Transverse colon (tissue), 4 donors: ENCODE results near the gene NKD2. TPM values are rescaled to one million over a fixed set of nuclear protein-coding genes. Genes with fewer than 3 reads are reported as not detected.

ENCODE experiments used
- DNase-seq: peaks from one replicate; pipeline ENCODE4 v3.0.0-alpha.2; 2019
- H3K27ac ChIP-seq, 4 donors: fragments of 200-600 bp; sonication (generic); 2 replicates each; pipeline ENCODE4 v1.5.1; 2016 to 2018; ENCODE audit warnings: inconsistent platforms in 4 of 4
- H3K27me3 ChIP-seq: fragments of 200-600 bp; sonication (generic); 2 replicates; pipeline ENCODE4 v1.5.1; 2017; ENCODE audit warnings: inconsistent platforms
- H3K36me3 ChIP-seq, 4 donors: fragments of 200-600 bp; sonication (generic); 2 replicates each; pipeline ENCODE4 v1.5.1; 2017 to 2019; ENCODE audit warnings: inconsistent platforms in 4 of 4
- H3K4me1 ChIP-seq, 4 donors: fragments of 200-600 bp; sonication (generic); 2 replicates each; pipeline ENCODE4 v1.5.1; 2017 to 2020; ENCODE audit warnings: inconsistent platforms in 4 of 4
- H3K4me3 ChIP-seq, 4 donors: fragments of 200-600 bp; sonication (generic); 1 replicate in 1 of 4; 2 replicates in 3 of 4; pipeline versions ENCODE4 v1.5.1 to v1.6.1; 2017 to 2019; ENCODE audit warnings: inconsistent platforms in 4 of 4
- H3K9me3 ChIP-seq, 2 donors: fragments of 200-600 bp; sonication (generic); 2 replicates each; pipeline ENCODE4 v1.5.1; 2017 to 2019; ENCODE audit warnings: inconsistent platforms in 2 of 2
- EP300 ChIP-seq: sonication (generic); formaldehyde crosslinking; IDR thresholded peaks from one replicate; pipeline ENCODE4 v1.6.1; 2017; ENCODE audit warnings: antibody characterized with exemption, low read depth
- POLR2A ChIP-seq: fragments of 450-650 bp; IDR thresholded peaks from one replicate; pipeline ENCODE4 v1.6.1; 2016; ENCODE audit warnings: antibody characterized with exemption, mild to moderate bottlenecking, moderate library complexity
- POLR2AphosphoS5 ChIP-seq, 3 donors: sonication (generic); formaldehyde crosslinking; IDR thresholded peaks; one replicate each; pipeline ENCODE4 v1.6.1; 2016; ENCODE audit warnings: antibody characterized with exemption in 3 of 3
- WGBS, 2 donors: methylation state at CpG; one replicate each; pipeline ENCODE4 v1.1.5; 2018; ENCODE audit warnings: low coverage in 1 of 2; 5-methylcytosine and 5-hydroxymethylcytosine counted together
- in situ Hi-C, 4 donors: fragments of 200-750 bp; cut with MboI; loops; one replicate each; pipeline versions ENCODE4 v1.15.0 to v1.15.1; 2017; ENCODE audit warnings: low sequenced_read_pairs in 3 of 4, low pct_ligation_motif_present in 1 of 4, low pct_unique_long_range_greater_than_20kb in 1 of 4
- intact Hi-C: fragments of 100-400 bp; cut with DNase I; formaldehyde crosslinking; loops from one replicate; pipeline ENCODE4 v1.15.1; 2023; ENCODE audit warnings: low total_unique reads
- total RNA-seq, 4 donors: library from RNA; depleted of rRNA; stranded (reverse); fragments of >200 nt; gene quantifications; one replicate each; pipeline ENCODE4 v1.1.0, GENCODE V29; 2016
- TF ChIP-seq, protein P1 (sequence below), 5 experiments: fragments of 200-600 bp in 3 of 5; fragments of 450-650 bp in 2 of 5; sonication (generic) in 3 of 5; IDR thresholded peaks; 1 replicate in 2 of 5; 2 replicates in 3 of 5; pipeline ENCODE4 v1.5.1; 2016 to 2017; ENCODE audit warnings: antibody characterized with exemption in 5 of 5, inconsistent platforms in 3 of 5, mild to moderate bottlenecking in 2 of 5, moderate library complexity in 1 of 5

NKD2 gene
- total RNA-seq, 4 donors from 2014 or later: 0.41 to 0.80 TPM; not detected in 2

DNA sequence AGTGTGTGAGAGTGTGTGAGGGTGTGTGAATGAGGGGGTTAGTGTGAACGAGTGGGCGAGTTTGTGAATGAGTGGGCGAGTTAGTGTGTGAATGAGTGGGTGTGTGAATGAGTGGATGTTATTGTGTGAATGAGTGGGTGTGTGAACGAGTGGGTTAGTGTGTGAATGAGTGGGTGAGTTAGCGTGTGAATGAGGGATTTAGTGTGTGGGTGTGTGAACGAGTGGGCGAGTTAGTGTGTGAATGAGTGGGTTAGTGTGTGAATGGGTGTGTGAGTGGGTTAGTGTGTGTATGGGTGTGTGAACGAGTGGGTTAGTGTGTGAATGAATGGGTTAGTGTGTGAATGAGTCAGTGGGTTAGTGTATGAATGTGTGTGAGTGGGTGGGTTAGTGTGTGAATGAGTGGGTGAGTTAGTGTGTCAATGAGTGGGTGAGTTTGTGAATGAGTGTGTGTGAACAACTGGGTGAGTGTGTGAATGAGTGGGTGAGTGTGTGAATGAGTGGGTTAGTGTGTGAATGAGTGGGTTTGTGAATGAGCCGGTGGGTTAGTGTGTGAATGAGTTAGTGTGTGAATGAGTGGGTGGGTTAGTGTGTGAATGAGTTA, 37.5 kb downstream of the NKD2 start:
- no peaks in the 10 kb centered on the region for H3K9me3 ChIP-seq
- no peaks in the 10 kb centered on the region for H3K27me3 ChIP-seq
- H3K4me3 ChIP-seq: no peak overlapping the region
- intact Hi-C loops (no loop called here), in situ Hi-C loops (no loop called here)
- TF ChIP-seq, protein P1, sequence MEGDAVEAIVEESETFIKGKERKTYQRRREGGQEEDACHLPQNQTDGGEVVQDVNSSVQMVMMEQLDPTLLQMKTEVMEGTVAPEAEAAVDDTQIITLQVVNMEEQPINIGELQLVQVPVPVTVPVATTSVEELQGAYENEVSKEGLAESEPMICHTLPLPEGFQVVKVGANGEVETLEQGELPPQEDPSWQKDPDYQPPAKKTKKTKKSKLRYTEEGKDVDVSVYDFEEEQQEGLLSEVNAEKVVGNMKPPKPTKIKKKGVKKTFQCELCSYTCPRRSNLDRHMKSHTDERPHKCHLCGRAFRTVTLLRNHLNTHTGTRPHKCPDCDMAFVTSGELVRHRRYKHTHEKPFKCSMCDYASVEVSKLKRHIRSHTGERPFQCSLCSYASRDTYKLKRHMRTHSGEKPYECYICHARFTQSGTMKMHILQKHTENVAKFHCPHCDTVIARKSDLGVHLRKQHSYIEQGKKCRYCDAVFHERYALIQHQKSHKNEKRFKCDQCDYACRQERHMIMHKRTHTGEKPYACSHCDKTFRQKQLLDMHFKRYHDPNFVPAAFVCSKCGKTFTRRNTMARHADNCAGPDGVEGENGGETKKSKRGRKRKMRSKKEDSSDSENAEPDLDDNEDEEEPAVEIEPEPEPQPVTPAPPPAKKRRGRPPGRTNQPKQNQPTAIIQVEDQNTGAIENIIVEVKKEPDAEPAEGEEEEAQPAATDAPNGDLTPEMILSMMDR (IDR thresholded peaks at IDR 0.05): no peak
- TF ChIP-seq POLR2AphosphoS5 (IDR thresholded peaks at IDR 0.05) (no peak), EP300 (no peak), POLR2A (no peak)
- DNase-seq: no peak
- H3K27ac ChIP-seq: no peak overlapping the region
- WGBS, 2 donors: 85 to 86% methylated on average over 9 of the region's 9 CpGs
- no peaks in the 10 kb centered on the region for H3K4me1 ChIP-seq
- H3K36me3 ChIP-seq: no peaks in the 10 kb centered on the region

DNA sequence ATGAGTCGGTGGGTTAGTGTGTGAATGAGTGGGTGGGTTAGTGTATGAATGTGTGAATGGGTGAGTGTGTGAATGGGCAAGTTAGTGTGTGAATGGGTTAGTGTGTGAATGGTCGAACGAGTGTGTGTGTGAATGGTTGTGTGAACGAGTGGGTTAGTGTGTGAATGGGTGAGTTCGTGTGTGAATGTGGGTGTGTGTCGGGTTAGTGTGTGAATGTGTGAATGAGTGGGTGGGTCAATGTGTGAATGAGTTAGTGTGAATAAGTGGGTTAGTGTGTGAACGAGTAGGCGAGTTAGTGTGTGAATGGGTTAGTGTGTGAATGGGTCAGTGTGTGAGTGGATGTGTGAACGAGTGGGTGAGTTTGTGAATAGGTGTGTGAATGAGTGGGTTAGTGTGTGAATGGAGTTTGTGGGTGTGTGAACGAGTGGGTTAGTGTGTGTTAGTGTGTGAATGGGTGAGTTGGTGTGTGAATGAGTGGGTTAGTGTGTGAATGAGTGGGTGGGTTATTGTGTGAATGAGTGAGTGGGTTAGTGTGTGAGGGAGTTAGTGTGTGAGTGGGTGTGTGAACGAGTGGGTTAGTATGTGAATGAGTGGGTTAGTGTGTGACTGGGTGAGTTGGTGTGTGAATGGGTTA, 38.8 kb downstream of the NKD2 start:
- Histone ChIP-seq H3K36me3 (no peaks in the 10 kb centered on the region), H3K9me3 (no peaks in the 10 kb centered on the region), H3K4me1 (no peaks in the 10 kb centered on the region), H3K4me3 (no peak overlapping the region), H3K27me3 (no peaks in the 10 kb centered on the region), H3K27ac (no peak overlapping the region)
- intact Hi-C loops: no loop called here
- no peak for DNase-seq
- WGBS, 2 donors: 82 to 85% methylated on average over 10 to 11 of the region's 11 CpGs
- TF ChIP-seq POLR2A (no peak), POLR2AphosphoS5 (IDR thresholded peaks at IDR 0.05) (no peak), EP300 (no peak)
- TF ChIP-seq, protein P1 (IDR thresholded peaks at IDR 0.05): no peak
- in situ Hi-C loops: no loop called here

DNA sequence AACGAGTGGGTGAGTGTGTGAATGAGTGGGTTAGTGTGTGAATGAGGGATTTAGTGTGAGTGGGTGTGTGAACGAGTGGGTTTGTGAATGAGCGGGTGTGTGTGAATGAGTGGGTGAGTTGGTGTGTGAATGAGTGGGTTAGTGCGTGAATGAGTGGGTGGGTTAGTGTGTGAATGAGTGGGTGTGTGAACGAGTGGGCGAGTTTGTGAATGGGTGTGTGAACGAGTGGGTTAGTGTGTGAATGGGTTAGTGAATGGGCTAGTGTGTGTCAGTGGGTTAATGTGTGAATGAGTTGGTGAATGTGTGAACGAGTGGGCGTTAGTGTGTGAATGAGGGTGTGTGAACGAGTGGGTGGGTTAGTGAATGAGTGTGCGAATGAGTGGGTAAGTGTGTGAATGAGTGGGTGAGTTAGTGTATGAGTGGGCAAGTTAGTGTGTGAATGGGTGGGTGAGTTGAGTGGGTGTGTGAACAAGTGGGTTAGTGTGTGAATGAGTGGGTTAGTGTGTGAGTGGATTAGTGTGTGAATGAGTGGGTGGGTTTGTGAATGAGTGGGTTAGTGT, 39.6 kb downstream of the NKD2 start:
- in situ Hi-C loops: no loop called here
- Histone ChIP-seq H3K27me3 (no peaks in the 10 kb centered on the region), H3K27ac (no peak overlapping the region), H3K36me3 (no peaks in the 10 kb centered on the region), H3K4me1 (no peaks in the 10 kb centered on the region), H3K4me3 (no peak overlapping the region), H3K9me3 (no peaks in the 10 kb centered on the region)
- TF ChIP-seq EP300 (no peak), POLR2A (no peak), POLR2AphosphoS5 (IDR thresholded peaks at IDR 0.05) (no peak)
- TF ChIP-seq, protein P1 (IDR thresholded peaks at IDR 0.05): no peak
- intact Hi-C loops: no loop called here
- no peak for DNase-seq
- 82 to 83% methylated on average over 10 to 11 of the region's 11 CpGs for WGBS, 2 donors

DNA sequence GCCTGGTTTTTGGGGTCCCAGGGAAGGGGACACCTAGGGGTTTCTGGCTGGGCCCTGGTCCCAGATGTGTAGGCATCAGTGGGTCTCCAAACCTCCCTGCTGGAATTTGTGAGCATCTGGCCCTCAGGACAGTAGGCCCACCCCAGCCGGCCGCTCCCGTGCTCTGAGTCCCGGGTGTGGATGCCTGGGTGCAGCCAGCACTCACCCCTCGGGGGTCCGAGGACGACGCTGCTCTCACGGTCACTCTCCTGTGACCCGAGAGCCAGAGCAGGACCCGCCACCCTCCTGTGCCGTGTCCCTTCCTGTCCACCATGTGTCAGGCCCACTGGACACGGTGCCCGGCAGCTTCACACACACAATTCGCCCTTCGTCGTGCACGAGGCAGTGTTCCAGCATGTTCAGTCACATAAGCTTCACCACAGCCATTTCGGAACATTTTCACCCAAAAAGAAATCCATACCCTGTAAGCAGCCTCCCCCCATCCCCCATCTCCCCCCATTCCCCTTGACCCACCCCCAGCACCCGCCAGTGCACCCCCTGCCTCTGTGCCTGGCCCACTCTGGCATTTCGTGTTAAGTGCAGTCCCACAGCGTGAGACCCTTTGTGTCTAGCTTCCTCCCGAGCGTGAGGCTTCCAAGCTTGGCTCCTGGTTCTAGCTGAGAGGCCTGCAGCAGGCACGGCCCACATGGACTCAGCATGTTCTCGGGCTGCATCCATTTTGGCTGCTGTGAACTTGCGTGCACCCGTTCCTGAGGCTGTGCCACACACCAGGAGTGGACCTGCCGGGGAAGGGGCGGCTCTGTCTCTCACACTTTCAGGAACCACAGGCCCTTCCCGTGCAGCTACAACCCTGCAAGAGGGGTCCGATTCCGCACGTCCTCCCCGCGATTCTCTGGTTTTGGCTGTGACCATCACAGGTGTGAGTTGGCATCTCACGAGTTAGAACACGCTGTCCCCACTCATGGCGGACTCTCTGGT, 40.5 kb downstream of the NKD2 start:
- Histone ChIP-seq H3K36me3 (no peaks in the 10 kb centered on the region), H3K4me3 (no peak overlapping the region), H3K27me3 (no peaks in the 10 kb centered on the region), H3K27ac (no peak overlapping the region), H3K9me3 (no peaks in the 10 kb centered on the region), H3K4me1 (no peaks in the 10 kb centered on the region)
- TF ChIP-seq EP300 (no peak), POLR2A (no peak), POLR2AphosphoS5 (IDR thresholded peaks at IDR 0.05) (no peak)
- TF ChIP-seq, protein P1 (IDR thresholded peaks at IDR 0.05): no peak
- intact Hi-C loops: no loop called here
- DNase-seq: no peak
- WGBS, 2 donors: 81% methylated on average over 39 of the region's 39 CpGs; no CpG with 5 or more reads in 1 of the 2 donors
- in situ Hi-C loops: no loop called here
